SK-N-DZ (cell line): ENCODE results near the gene VTI1B.
"Not testable (repeated sequence)": the region's sequence is repeated elsewhere in the genome, so short reads cannot be mapped to it uniquely, and the experiment has no call there.

Experiments
- DNase-seq: peaks from one replicate; pipeline ENCODE4 v3.0.0-alpha.2; 2015; ENCODE audit warnings: low spot score
- small RNA-seq, 2 experiments: library from RNA; depleted of rRNA; stranded (forward); fragments of <200 nt; gene quantifications; one replicate each; pipeline ENCODE3, GENCODE V24; 2014

The VTI1B gene

DNA sequence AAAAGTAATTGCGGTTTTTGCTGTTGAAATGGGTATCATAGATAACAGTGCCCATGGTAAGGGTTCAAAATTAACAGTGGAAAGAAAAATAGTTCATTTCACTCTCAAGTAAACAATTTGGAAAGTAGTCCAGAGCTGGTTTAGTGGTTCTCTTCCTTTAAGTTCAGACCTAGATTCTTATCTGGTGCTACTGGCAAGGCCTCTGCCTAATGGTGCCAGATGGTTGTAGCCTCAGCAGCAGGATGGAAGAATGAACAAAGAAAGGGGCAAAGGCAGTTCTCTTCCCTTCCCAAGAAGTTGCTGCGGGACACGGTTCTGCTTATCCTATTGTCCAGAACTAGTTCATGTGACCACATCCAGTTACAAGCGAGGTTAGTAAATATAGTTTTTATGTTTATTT, 44.2 kb downstream of the VTI1B start:
- DNase-seq = no peak

DNA sequence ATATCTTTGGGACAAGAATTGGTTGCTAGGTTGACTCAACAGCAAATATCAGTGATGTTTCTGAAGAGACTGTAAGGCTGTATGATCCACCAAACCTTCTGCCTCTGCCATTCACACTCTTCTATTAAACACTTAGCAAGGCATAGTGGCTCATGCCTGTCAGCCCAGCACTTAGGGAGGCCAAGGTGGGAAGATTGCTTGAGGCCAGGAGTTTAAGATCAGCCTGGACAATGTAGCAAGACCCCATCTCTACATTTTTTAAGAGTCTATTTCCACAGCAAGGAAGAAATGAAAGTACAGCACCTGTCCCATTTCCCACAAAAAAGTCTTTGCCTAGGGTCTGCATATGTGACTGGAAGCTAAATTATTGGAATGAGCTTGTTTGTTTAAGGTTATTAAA, 46.9 kb downstream of the VTI1B start:
- no peak for DNase-seq

GRCh38 chr14:67626131-67626530, 48.3 kb downstream of the VTI1B start:
- DNase-seq = not testable (repeated sequence)

- DNase-seq = no peak
Measured at GRCh38 chr14:67623114-67623513, 51.3 kb downstream of the VTI1B start.

- DNase-seq = no peak
Measured at GRCh38 chr14:67622675-67623074, 51.8 kb downstream of the VTI1B start.

DNA sequence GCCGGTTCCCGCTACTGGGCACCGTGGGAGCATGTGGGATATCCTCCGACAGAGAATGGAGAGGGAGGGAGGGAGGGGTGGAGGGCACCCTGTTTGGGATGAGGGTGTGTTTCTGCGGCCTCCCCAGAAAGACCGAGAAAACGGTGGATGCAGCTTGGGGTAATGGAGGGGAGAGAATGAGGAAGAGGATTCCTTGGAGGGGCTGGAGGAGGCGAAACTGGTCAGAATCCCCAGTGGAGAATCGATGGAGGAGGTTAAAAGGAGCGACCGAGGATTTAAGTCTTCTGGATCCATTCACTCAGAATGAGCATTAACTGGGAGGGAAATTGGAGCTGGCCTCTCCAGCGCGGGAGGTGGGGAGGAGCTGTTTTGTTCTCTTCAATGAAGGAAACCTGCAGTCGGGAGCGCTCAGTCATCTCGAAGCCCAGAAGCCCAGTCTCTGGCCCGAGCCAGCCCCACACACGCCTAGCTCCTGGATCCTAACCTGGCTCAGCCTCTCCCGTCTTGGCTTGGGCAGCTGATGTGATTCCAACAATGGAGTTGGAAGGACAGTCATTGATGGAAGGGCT, 54.1 kb downstream of the VTI1B start:
- DNase-seq = peak; percentile 22

DNA sequence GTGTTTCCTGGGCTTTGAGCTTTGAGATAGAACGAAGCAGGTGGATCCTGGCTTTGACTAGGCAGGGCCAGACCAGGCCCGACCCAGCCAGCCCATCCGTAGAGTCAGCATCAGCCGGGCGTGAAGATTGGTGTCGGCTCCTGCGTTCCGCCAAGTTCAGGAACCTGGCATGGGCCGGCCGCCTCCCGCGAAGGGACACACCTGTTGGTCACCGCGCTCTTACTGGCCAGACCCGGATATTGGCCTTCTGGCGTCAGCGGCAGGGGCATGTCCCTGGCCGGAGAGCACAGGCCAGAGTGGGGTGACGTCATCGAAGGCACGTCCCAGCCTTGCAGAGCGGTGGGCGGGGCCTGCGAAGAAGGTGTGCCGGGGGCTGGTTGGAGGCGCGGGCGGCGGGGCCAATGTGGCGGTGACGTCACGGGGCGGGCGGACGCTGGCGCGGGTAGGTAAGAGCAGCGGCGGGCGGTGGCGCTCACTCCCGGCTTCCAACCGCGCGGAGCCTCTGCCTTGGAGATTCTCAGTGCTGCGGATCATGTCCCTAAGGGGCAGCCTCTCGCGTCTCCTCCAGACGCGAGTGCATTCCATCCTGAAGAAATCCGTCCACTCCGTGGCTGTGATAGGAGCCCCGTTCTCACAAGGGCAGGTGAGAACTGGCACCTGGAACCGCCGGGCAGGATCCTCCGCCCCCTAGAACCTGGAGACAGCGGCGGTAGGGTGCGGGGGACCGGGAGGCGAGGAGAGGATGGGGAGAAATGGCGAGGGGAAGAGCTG, 54.8 kb downstream of the VTI1B start, which contains the start of gene ARG2:
Gene ARG2 (plus strand): TSS at position 475 of the 771 bp plus-strand sequence. CDS start 58 bp downstream, at position 533.
- DNase-seq = peak; percentile 92

GRCh38 chr14:67618617-67619063, 55.8 kb downstream of the VTI1B start:
- peak; percentile 54 for DNase-seq

GRCh38 chr14:67610491-67610890, 63.9 kb downstream of the VTI1B start:
- DNase-seq = no peak

GRCh38 chr14:67609642-67610310, 64.7 kb downstream of the VTI1B start:
- DNase-seq = no peak

GRCh38 chr14:67607646-67608045, 66.8 kb downstream of the VTI1B start:
- DNase-seq = no peak

GRCh38 chr14:67602995-67603545, 71.4 kb downstream of the VTI1B start:
- no peak for DNase-seq

DNA sequence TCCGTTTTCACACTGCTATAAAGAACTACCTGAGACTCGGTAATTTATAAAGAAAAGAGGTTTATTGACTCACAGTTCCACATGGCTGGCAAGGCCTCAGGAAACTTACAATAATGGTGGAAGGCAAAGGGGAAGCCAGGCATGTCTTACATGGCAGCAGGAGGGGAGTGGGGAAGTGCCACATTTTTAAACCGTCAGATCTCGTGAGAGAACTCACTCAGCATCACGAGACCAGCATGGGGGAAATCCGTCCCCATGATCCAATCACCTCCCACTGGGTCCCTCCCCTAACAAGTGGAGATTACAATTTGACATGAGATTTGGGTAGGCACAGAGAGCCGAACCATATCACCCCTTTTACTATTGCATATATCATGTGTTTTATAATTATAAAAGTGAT, 72.4 kb downstream of the VTI1B start:
- DNase-seq = no peak

DNA sequence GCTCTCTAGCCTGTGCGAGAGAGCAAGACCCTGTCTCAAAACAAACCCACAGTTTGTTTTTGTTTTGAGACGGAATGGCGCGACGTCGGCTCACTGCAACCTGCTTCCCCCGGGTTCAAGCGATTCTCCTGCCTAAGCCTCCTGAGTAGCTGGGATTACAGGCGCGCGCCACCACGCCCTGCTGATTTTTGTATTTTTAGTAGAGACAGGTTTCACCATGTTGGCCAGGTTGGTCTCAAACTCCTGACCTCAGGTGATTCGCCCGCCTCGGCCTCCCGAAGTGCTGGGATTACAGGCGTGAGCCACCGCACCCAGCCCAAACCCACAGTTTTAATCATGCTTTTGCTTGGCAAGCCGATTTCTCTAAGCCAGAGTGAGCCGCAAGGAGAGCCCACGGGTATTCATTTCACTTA, 73.9 kb downstream of the VTI1B start:
- not testable (repeated sequence) for DNase-seq

DNA sequence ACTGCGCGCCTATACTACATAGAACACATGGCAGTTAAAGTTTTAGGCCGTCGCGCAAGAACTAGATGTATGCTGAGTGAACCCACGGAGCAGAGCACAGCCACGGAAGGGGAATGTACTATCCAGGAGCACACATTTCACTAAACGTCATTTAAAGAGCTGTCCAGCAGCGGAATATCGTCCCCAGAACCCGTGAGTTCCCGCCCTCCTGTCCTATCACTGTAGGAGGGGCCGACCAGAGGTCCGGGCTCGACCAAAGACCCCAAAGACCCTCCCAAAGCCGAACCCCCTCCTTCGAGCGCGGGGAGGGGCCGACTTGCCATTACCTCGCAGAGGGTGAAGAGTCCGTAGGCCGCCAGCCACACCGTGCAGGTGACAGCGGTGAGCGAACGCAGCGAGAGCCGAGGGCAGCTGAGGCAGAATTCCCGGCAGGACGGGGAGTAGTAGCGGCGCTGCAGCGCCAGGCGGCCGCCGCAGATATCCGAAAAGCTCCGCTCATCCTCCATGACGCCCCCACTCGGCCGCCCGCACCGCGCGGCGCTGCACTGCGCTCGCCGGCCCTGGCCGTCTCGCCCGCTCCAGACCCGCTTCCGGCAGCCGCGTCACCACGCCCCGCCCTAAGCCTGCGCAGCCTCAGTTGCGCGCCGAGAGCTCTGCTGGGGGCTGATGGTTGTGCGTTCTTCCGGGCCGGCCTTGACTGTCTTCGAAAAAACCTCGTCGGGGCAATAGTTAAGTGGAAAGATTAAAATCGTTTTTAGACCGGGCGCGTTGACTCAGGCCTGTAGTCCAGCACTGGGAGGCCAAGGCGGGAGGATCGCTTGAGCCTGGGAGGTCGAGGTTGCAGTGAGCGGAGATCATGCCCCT, 74.5 kb downstream of the VTI1B start, which contains the start of gene PIGH:
Gene PIGH (minus strand): TSS at position 571 of the 864 bp plus-strand sequence. CDS start 65 bp downstream, at position 506.
- peak; percentile 78 for DNase-seq

Small RNA genes lying within 50 kb of the gene (small RNA-seq; reads per million reads assigned to genes)
- gene AL132640.3 = 0 reads per million in 2 experiments
- 0 reads per million in 2 experiments for gene RF00019
- 0 reads per million in 2 experiments for gene RN7SL369P
- 0 to 0.04 reads per million in 2 experiments for gene RNA5SP386
